GM19035 (cell line): ENCODE results near the gene CRIP1.

ENCODE experiments used
- ATAC-seq: cut with Tn5 transposase; IDR thresholded peaks from one replicate; pipeline ENCODE4 v1.9.1; 2021; ENCODE audit not compliant: unreplicated experiment

The CRIP1 gene, protein sequence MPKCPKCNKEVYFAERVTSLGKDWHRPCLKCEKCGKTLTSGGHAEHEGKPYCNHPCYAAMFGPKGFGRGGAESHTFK

DNA sequence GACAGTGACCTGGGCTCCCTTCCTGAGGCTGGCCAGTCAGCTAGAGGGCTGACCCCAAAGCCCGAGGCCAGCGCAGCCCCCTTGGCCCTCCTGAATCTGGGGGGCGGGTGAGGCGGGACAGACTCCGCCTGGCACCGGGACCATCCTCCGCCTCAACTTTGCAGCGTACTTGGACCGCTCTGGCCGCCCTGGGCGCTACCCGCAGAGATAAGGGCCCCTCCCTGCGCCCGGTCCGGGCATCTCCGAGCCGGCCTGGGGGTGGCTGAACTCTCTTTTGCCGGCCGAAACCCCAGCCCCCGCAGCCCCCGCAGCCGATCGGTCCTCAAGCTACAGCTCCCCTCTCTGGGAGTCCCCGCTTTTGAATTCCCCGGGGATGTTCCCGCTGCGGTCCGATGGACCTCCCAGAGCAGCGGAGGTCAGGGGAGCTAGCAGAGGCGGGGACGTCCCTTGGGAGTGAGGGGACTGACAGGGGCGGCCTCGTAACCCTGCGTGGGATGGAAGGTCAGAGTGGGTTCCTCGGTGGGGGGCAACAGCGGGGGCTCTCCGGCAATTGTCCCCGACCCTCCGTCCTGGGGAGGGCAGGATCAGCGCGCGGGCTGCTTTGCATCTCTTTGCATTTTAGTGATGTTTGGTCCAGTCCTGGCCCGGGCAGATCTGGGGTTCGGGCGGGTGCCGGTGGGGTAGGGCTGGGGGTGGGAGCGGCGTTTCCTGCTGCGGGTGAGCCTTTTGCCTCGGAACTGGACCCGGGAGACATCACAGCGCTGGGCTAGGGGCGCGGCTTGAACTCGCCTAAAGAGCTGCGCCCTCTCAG lies at the start of gene CRIP1:
Gene CRIP1, plus strand, starts transcription at position 724 of the 811 bp plus-strand sequence. CDS start 374 bp downstream, outside the sequence.
- ATAC-seq, result no peak

DNA sequence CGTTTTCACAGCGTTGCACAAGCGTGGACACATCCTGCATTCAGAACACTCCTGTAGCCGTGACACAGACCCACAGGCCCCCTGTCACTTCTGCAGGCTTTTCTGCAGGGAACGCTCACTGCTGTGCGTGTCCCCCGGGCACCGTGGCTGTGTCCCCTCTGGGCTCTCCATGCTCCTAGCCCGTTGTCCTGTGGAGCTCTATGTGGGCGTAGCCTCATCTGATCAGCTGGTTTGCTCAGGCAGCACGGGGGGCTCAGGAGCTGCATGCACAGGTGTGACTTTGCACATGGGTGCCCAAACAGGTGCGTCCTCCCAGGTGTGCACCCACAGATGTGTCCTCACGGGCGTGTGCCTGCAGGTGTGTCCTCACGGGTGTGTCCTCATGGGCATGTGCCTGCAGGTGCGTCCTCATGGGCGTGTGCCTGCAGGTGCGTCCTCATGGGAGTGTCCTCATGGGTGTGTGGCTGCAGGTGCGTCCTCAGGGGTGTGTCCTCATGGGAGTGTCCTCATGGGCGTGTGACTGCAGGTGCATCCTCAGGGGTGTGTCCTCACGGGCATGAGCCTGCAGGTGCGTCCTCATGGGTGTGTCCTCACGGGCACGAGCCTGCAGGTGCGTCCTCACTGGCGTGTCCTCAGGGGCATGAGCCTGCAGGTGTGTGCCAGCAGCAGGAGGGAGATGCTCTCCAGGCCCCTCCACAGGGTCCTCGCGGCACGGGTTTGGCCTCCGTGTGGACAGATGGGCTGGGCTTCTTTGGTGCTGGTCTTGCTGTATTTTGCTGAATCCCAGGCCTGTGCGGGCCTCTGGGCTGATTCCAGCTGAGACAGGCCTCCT lies 49.6 kb upstream of the CRIP1 start:
- ATAC-seq, result no peak

DNA sequence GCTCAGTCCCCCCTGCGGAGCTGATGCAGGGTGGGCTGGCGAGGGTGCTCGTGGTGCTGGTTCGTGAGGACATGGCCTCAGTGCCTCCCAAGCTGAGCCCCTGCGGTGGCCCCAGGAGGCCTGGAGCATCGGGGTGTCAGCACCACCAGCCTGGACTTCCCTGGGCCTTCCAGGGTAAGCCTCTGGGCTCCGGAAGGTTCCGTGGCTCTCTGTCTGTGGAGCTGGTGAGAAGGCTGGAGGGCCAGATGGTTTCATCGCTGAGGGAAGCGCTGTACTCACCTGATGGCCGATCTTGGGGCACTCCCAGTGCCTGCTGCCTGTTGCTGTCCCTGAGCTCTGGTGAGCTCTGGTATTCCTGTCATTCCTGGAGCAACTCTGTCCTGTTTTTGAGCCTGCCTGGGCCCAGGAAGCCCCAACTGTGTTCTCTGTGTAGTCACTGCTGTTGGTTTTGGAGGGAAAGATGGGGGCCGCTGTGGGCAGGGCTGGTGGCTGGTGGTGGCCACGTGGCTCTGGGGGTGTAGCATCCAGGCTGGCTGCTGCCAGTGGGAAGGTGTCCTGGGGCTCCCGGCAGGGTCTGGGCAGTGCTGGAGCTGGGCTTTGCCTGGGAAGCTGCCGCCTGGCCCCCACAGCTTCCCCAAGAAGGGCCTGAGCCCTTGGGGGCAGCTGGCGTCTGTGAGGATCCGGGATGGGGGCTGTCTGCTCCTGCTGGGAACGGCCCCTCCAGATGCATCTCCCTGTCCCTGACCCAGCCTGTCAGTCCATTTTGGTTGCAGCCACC lies 48.8 kb upstream of the CRIP1 start:
- no peak for ATAC-seq

DNA sequence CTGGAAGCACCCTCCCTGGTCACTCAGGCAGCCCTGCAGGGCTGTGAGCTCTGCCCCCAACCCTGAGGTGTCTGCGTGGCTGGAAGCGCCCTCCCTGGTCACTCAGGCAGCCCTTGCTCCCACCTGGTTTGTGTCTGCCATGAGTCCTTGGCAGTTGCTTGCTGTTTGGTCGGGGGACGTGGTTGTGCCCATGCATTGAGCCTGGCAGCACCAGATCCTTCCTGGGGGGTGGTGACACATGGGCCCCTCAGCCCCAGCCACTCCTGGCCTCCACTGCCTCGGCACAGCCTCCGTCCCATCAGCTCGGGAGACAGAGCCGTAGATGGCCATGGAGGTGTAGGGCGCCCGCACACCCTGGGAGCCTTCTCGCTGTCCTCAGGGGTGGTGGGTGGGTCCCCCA lies 47.5 kb upstream of the CRIP1 start:
- no peak for ATAC-seq

DNA sequence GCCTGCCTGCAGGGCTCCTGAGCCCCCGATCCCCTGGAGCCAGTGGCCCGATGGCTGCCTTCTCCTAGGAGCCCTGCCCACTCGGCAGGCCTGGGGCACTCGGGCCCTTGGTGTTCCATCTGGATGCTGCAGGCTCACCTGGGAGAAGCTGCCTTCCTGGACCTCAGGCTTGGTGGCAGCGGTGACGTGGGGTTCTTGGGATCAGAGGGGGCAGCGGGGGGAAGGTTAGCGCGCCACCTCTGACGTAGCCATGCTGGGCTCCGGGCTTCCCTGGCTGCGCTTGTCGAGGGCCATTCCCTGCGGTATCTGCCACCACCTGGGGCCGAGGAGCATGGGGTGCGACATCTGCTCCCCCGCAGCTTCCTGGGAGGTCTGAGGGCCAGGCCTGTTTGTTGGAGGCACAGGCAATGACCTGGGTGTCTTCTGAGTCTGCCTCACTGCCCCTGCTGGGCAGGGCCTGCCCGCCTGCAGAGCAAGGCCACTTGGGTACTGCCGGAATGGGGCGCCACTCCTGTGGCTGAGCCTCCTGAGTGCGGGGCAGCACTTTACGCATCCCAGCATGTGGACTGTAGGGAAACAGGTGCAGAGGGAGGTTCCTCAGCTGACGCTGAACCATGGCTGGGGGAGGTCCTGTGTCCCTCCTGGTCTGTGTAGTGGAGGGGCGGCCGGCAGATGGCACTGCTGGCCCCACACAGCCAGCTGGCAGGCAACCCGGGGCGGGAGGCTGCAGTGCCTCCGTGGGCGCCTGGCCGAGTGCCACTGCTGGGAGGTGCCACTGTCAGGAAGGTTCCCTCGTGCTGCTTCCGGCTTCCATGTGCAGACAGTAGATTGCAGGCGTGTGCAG lies 46.8 kb upstream of the CRIP1 start:
- no peak for ATAC-seq

DNA sequence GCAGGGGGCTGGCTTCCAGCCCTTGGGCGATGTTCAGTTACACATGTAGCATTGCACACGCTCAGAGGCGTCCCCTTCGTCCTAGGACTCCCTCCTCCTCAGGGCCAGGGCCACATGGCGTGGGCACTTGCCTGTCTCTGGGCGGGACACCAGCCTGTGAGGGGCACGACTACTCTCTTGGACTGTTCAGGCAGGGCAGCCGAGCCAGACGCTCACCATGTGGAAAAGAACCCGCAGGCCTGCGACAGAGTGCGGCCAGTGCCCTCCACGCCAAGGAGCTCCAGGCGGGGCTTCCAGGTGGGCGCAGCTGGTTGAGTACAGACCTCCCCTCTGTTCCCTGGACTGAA lies 46.2 kb upstream of the CRIP1 start:
- ATAC-seq, result no peak

DNA sequence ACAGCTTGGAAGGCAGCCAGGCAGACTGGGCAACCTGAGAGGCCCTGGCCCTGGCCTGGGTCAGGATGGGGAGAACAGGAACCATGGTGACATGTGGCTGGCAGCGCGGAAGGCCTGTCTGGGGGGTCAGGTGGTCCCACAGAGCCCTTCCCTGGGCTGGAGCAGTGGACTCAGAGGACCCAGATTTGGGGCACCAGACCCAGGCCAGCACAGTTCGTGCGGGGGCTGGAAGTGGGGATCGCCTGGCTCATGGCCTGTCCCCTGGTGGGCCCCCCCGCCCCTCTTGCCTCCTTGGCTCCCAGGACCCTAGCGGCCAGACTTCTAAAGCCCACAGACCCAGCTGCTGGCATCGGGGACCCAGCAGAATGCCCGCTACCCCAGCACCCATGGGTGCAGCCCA lies 45.7 kb upstream of the CRIP1 start:
- ATAC-seq, result no peak

DNA sequence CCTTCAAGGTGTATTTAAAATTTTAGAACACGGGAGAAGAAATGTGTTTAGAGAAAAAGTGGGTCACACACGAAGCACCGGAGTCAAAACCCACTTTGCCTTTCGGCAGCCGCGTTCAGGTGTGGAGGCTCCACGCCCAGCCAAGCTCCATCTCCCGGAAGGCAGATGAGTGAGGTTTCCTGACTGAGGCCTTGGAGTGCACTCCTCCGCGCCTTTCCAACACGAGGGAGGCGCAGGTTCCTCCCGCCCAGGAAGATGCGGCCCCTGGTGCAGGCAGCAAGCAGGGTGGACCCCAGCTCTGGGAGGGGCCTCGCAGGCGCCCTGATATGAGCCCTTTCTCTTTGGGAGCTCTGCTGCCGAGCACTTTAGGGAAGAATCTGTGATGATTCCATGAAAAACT lies 44.6 kb upstream of the CRIP1 start:
- no peak for ATAC-seq

DNA sequence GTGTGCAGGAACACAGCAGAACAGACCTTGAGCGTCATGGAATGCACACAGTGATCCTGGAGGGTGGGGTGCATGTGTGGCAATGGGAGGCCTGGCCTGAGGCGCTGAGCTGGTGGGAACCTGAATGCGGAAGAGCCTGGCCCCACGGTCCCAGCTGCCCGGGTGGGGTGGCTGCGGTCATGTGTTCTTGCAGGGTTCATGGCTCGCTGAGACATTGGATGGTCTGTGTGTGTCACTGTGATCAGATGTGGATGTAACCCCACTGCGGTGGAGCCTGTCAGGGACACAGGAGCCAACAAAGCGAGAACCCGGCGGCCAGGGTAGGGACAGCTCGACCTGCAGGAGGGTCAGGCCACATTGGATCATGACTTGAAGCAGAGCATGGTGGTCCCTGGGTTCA lies 43.9 kb upstream of the CRIP1 start:
- ATAC-seq, result no peak

DNA sequence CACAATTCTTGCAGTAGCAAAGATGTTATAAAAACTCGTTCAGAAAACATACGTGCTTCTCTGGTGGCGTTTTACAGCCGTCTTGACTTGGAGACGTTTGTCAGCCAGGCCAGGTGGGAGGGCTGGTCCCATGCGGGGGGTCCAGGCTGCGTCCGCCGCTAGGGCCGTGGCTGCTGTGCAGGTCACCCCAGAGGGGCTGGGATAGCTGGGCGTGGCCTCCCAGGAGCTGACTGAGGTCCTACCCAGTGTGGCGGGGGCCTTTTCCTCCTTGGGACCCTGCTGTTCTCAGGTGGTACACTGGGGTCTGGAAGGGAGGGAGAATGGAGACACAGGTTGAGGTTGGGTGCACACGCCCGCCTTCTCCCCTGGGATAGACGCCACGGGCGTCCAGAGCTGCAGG lies 41.8 kb upstream of the CRIP1 start:
- ATAC-seq, result no peak

DNA sequence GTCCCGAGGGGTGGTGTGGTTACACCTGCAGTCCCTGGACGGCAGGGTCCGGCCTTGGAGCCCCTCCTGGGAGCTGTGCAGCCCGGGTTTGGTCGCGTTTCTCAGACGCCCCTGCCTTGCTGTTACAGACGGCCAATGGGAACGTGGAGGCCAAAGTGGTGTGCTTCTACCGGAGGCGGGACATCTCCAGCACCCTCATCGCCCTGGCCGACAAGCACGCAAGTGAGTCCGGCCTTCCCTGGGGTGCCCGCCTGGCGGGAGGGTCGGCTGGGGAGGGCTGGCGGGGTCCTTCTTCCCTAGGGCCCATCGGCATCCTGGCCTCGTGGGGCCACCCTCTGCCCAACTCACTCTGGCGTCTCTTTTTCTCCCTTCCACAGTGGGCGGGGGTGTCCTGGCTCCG lies 41.4 kb upstream of the CRIP1 start:
- no peak for ATAC-seq

DNA sequence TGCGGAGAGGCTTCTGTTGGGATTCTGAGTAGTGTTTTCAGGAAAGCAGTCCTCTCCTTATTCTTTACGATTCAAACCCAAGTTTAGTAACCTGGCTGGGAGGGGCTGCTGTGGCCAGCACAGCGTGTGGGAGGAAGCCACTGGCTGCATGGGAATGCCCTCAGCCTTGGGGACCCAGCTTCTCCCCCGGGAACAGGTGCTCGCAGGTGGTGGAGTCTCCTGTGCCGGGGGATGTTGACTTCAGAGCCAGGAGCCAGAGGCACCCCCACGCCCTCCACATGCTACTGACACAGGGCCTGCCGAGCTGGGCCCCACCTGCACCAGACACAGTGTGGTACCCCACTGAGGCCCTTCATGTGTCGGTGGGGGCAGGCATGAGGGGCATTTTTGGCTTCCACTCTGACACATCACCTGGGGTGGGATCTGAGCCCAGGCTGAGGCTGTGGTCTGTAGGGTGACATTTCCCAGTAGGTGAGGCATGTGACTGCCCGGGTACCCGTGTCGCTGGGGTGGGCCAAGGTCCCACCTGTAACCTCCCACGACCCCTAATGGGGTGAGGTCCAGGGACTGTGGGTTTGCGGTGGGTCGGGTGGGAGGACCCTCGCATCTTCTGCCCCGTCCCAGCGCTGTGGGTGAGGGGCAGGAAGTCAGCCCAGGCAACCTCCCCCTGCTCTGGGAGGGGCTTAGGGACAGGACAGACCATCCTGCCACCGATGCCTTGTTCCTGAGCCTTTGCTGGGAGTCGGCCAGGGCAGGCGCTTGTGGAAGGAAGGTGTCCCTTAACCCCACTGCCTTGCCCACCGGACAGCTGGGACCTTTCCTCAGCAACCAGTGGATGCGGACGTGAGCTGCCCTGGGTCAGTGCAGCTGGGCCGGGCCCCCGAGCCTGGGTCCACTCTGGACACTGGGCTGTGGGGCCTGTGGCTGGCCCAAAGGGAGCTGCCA lies 40.5 kb upstream of the CRIP1 start:
- ATAC-seq, result no peak

DNA sequence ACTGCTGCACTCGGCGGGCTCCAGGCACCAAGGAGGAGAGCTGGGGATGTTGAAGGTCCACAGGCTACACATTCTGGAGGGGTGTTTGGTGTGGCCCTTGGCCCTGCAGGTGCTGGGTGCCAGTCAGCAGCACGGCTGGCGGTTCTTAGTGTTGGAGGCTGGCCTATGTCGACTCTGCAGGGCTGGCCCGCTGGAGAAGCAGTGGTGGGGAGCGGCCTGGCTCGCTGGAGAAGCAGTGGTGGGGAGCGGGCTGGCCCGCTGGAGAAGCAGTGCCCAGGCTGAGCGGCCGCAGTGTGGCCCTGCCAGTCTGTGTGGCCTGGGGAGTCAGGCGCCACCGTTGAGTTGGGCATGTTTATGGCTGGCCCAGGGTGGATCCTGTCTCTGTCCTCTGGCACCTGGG lies 39.7 kb upstream of the CRIP1 start:
- ATAC-seq, result no peak

DNA sequence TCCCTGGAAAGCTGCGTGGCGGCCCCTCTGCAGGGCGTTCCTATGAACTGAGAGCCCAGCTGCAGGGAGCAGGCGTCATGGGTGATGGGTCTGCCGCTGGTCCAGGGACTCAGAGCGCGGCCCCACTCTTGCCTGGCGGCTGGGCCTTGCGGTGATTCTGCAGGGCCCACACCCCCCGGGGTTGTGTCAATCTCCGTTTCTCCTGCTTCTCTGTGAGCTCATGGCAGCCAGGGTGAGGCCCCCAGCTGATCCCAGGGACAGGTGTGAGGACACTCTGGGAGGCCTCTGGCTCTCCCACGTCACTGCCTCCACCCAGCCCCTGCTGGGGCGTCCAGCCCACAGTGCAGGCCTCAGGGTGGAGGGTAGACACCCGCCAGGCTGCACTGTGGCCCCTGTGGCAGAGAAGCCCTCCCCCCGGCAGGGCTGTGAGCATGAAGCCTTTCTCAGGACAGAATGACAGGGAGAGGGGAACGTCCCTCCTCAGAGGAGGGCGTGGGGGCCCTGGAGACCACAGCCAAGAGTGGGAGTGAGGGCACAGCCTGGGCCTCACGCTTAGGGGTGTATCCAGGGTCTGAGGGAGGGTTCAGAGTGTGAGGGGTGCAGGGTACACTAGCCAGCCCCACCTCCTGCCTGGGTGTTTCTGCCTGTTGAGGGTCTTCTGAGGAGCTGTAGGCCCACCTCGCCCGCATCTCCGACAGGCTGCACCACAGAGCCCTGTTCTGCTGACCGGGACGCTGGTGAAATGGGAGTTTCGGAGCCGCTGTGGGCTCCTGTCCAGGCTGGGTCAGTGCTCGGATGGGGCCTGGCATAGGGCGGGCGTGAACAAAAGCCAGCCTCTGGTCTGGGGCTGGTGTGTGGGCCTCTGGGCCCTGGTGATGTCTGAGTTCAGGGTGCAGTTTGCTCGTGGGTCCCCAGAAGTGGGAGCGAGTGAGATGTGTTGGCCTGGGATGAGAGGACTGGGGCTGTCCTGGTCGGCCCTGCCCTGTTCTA lies 38.7 kb upstream of the CRIP1 start:
- ATAC-seq, result no peak

DNA sequence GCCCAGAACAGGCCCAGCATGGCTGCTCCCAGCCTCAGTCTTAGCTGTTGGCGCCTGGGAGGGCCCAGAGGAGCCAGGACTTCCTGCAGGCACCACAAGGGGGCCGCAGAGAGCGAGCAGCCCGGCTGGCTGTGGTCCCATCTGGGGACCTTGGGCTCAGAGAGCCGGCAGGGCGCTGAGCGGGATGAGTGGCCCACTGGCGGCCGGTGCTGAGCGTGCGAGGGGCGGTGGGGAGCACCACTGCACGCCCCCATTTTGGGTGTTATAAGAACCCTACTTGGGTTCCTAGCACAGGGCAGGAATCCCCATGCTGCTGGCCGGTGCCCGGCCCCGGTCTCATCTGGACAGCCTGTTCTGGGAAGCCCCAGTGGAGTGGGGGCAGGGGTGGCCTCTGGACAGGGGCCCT lies 38.0 kb upstream of the CRIP1 start:
- ATAC-seq, result no peak

DNA sequence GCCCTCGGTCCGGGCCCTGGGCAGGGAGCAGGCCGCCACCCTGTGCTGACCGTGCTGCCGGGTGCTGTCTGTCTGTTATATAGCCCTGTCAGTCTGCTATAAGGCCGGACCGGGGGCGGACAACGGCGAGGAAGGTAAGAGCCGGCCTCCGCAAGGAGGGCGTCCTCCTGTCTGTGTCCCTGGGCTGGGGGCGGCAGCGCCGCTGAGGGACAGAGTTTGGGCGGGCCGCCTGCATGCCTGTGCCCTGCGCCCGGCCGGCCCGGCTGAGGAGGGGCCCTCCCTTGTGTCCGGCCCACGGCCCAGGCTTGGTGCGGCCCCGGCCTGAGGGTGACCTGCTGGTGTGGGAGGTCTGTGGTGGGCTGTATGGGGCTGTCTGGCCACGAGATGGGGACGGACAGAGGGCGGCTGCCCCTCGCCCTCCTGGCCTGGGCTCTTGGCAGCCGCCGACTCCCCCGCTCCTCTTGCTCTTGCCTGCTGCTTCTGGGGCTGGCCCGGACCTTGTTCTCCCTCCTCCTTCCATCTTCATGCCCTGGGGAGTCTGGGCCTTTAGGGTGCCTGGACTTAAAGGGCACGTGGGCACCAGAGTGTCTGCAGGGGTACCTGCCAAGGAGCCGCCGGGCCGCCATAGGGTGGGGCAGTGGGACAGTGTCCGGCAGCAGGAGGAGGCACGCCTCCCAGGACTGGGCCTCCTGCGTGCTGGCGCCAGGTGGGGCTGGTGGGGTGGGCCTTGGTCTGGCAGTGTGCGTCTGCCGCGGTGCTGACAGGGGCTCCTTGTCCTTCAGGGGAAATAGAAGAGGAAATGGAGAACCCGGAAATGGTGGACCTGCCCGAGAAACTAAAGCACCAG lies 37.2 kb upstream of the CRIP1 start:
- no peak for ATAC-seq

DNA sequence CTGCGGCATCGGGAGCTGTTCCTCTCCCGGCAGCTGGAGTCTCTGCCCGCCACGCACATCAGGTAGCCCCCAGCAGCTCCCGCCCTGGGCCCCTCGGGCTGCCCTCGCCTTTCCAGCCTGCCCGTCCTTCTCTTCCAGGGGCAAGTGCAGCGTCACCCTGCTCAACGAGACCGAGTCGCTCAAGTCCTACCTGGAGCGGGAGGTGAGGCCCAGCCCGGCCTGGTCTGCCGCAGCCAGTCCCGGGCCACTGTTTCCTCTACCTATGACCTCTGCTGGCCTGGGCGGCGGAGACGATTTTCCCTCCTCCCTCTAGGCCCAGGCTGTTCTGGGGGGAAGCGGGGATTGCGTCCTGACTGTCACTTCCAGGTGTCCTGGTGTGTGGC lies 36.6 kb upstream of the CRIP1 start:
- ATAC-seq, result no peak
